ENCODE results near the gene TAAR1.

DNA sequence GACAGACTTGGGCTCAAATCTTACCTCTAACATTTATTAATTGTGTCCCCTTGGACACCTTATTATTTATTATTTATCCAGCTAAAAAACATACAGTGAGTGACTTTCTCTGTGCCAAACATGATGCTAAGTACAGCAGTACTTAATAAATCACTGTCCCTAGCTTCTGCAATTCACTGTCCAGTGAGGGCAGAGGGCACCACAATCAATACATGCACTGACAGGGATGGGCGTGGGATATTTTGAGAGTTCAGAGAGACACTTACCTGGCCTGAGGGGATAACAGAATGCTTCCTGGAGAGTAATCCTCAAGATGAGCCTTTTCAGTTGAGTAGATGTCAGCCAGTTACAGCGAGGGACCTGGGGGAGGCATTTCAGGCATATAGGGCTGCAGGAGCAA, 25.6 kb downstream of the TAAR1 start:
- TF ChIP-seq POLR2AphosphoS5 (IDR thresholded peaks at IDR 0.05; ENCODE audit: low read depth, low read length): no peak
- TF ChIP-seq, protein P1, sequence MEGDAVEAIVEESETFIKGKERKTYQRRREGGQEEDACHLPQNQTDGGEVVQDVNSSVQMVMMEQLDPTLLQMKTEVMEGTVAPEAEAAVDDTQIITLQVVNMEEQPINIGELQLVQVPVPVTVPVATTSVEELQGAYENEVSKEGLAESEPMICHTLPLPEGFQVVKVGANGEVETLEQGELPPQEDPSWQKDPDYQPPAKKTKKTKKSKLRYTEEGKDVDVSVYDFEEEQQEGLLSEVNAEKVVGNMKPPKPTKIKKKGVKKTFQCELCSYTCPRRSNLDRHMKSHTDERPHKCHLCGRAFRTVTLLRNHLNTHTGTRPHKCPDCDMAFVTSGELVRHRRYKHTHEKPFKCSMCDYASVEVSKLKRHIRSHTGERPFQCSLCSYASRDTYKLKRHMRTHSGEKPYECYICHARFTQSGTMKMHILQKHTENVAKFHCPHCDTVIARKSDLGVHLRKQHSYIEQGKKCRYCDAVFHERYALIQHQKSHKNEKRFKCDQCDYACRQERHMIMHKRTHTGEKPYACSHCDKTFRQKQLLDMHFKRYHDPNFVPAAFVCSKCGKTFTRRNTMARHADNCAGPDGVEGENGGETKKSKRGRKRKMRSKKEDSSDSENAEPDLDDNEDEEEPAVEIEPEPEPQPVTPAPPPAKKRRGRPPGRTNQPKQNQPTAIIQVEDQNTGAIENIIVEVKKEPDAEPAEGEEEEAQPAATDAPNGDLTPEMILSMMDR (IDR thresholded peaks at IDR 0.05): no peak
- no peak for TF ChIP-seq SIN3A (IDR thresholded peaks at IDR 0.05; ENCODE audit: borderline replicate concordance, insufficient read depth, low read depth, low read length)
- no peak for TF ChIP-seq REST (IDR thresholded peaks at IDR 0.05; ENCODE audit: insufficient read depth in 1 of 2, low read depth in 2 of 2, low read length in 1 of 2)
- no peak for TF ChIP-seq TCF7L2 (IDR thresholded peaks at IDR 0.05; ENCODE audit: low read depth, low read length)

All from Panc1 (cell line).